GM12878 (cell line): ENCODE results near the gene MPC1L.

Experiments used
- LARP7 ChIP-seq: fragments of 450-650 bp; IDR thresholded peaks from 2 replicates; pipeline ENCODE4 v1.6.1; 2017; ENCODE audit warnings: mild to moderate bottlenecking
- MTA2 ChIP-seq: fragments of 450-650 bp; IDR thresholded peaks from 2 replicates; pipeline ENCODE4 v1.6.1; 2016; ENCODE audit warnings: low read depth, mild to moderate bottlenecking, moderate library complexity
- TCF12 ChIP-seq: IDR thresholded peaks from 2 replicates; pipeline ENCODE4 v1.6.1; 2011; ENCODE audit warnings: low read depth, mild to moderate bottlenecking, low read length
- YBX1 ChIP-seq: fragments of 450-650 bp; IDR thresholded peaks from 2 replicates; pipeline ENCODE4 v1.6.1; 2016; ENCODE audit warnings: antibody characterized with exemption
- ZNF207 ChIP-seq: fragments of 450-650 bp; IDR thresholded peaks from 2 replicates; pipeline ENCODE4 v1.6.1; 2014; ENCODE audit warnings: antibody characterized with exemption, mild to moderate bottlenecking, borderline replicate concordance
- TF ChIP-seq, protein P1 (sequence below): fragments of 450-650 bp; IDR thresholded peaks from 2 replicates; pipeline ENCODE4 v1.6.1; 2017; ENCODE audit warnings: mild to moderate bottlenecking
- TF ChIP-seq, protein P2 (sequence below): IDR thresholded peaks from 2 replicates; pipeline ENCODE4 v1.6.1; 2011; ENCODE audit warnings: low read depth, low read length, improper control_type of control experiment, borderline replicate concordance
- TF ChIP-seq, protein P3 (sequence below), 3 experiments: IDR thresholded peaks in 2 of 3; conservative IDR thresholded peaks in 1 of 3; 2 replicates each; pipeline ENCODE4 v1.5.1; 2011; ENCODE audit warnings: low read depth in 3 of 3, low read length in 3 of 3, mild to moderate bottlenecking in 3 of 3, control low read depth in 2 of 3, moderate library complexity in 2 of 3, inconsistent platforms in 1 of 3, mixed read lengths in 1 of 3; ENCODE audit not compliant: control insufficient read depth in 2 of 3, insufficient read depth in 1 of 3; ENCODE audit errors: extremely low read depth in 1 of 3
- TF ChIP-seq, protein P4 (sequence below): IDR thresholded peaks from 2 replicates; pipeline ENCODE4 v1.6.1; 2012; ENCODE audit warnings: low read depth, low read length, improper control_type of control experiment

DNA sequence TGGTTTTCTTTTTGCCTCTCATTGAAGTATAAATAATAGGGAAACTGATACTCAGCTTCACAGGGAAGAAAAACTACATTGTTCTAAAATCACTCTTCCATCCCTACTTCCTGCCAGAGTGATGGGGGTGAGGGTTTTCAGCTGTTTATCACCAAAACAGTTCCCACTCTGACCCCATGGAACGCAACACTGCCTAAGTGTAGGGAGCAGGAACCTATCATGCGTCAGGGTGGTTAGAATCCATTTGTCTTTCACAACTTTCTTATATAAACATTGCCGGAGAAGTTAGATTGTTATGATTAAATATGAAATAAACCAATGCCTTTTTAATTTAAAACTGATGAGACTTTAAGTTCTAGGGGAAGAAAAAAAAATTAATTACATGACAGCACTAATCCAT lies 15.8 kb upstream of the MPC1L start:
- TF ChIP-seq LARP7: no peak
- TF ChIP-seq, protein P1, sequence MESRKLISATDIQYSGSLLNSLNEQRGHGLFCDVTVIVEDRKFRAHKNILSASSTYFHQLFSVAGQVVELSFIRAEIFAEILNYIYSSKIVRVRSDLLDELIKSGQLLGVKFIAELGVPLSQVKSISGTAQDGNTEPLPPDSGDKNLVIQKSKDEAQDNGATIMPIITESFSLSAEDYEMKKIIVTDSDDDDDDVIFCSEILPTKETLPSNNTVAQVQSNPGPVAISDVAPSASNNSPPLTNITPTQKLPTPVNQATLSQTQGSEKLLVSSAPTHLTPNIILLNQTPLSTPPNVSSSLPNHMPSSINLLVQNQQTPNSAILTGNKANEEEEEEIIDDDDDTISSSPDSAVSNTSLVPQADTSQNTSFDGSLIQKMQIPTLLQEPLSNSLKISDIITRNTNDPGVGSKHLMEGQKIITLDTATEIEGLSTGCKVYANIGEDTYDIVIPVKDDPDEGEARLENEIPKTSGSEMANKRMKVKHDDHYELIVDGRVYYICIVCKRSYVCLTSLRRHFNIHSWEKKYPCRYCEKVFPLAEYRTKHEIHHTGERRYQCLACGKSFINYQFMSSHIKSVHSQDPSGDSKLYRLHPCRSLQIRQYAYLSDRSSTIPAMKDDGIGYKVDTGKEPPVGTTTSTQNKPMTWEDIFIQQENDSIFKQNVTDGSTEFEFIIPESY: no peak
- TF ChIP-seq, protein P2, sequence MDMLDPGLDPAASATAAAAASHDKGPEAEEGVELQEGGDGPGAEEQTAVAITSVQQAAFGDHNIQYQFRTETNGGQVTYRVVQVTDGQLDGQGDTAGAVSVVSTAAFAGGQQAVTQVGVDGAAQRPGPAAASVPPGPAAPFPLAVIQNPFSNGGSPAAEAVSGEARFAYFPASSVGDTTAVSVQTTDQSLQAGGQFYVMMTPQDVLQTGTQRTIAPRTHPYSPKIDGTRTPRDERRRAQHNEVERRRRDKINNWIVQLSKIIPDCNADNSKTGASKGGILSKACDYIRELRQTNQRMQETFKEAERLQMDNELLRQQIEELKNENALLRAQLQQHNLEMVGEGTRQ: no peak
- no peak for TF ChIP-seq TCF12
- no peak for TF ChIP-seq YBX1
- TF ChIP-seq MTA2: no peak
- no peak for TF ChIP-seq ZNF207
- TF ChIP-seq, protein P3, sequence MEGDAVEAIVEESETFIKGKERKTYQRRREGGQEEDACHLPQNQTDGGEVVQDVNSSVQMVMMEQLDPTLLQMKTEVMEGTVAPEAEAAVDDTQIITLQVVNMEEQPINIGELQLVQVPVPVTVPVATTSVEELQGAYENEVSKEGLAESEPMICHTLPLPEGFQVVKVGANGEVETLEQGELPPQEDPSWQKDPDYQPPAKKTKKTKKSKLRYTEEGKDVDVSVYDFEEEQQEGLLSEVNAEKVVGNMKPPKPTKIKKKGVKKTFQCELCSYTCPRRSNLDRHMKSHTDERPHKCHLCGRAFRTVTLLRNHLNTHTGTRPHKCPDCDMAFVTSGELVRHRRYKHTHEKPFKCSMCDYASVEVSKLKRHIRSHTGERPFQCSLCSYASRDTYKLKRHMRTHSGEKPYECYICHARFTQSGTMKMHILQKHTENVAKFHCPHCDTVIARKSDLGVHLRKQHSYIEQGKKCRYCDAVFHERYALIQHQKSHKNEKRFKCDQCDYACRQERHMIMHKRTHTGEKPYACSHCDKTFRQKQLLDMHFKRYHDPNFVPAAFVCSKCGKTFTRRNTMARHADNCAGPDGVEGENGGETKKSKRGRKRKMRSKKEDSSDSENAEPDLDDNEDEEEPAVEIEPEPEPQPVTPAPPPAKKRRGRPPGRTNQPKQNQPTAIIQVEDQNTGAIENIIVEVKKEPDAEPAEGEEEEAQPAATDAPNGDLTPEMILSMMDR (IDR thresholded peaks at IDR 0.05 in 2 of 3, conservative IDR thresholded peaks at IDR 0.05 in 1 of 3; ENCODE audit: control insufficient read depth in 2 of 3, extremely low read depth in 1 of 3, insufficient read depth in 1 of 3, low read depth in 3 of 3, low read length in 3 of 3): no peak
- TF ChIP-seq, protein P4, sequence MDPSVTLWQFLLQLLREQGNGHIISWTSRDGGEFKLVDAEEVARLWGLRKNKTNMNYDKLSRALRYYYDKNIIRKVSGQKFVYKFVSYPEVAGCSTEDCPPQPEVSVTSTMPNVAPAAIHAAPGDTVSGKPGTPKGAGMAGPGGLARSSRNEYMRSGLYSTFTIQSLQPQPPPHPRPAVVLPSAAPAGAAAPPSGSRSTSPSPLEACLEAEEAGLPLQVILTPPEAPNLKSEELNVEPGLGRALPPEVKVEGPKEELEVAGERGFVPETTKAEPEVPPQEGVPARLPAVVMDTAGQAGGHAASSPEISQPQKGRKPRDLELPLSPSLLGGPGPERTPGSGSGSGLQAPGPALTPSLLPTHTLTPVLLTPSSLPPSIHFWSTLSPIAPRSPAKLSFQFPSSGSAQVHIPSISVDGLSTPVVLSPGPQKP: no peak
